ENCODE results near the gene UBE2Z. TPM values are rescaled to one million over a fixed set of nuclear protein-coding genes. Genes with fewer than 3 reads are reported as not detected.

Gene UBE2Z
- total RNA-seq, 1 experiment from 2014 or later, result 126 TPM

- peak overlapping the region; percentile 82 for H3K4me3 ChIP-seq
- DNase-seq, result no peak
- peaks cover 47% of the 10 kb centered on the region for H3K36me3 ChIP-seq
- no peaks in the 10 kb centered on the region for H3K27me3 ChIP-seq
- no peaks in the 10 kb centered on the region for H3K9me3 ChIP-seq
These were observed 14.3 kb upstream of the UBE2Z start for GRCh38 chr17:48893646-48894508.

GRCh38 chr17:48894886-48895285 is 13.3 kb upstream of the UBE2Z start:
- H3K4me3 ChIP-seq, result no peak overlapping the region
- DNase-seq, result no peak
- peaks cover 47% of the 10 kb centered on the region for H3K36me3 ChIP-seq
- no peaks in the 10 kb centered on the region for H3K9me3 ChIP-seq
- H3K27me3 ChIP-seq, result no peaks in the 10 kb centered on the region

- no peak for DNase-seq
- H3K27me3 ChIP-seq, result no peaks in the 10 kb centered on the region
- H3K36me3 ChIP-seq, result peaks cover 21% of the 10 kb centered on the region
- no peak overlapping the region for H3K4me3 ChIP-seq
- H3K9me3 ChIP-seq, result no peaks in the 10 kb centered on the region
These were observed 7.0 kb upstream of the UBE2Z start for GRCh38 chr17:48901241-48901640.

DNA sequence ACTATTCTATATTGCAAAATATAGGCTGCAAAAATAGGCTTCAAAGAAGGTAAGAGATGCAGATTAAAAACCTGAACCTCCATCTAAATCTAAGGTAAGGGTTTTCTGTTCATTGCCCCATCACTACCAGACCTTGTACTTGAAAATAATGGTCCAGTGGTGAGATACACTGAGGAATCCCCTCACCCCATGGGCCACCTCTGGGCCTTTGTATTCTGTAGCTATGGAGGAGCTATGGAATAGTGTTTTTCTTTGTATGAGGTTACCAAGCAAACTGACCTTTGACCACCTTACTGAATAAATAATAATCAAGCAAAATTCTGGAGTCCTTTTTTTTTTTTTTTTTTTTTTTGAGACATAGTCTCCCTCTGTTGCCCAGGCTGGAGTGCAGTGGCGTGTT is 4.8 kb upstream of the UBE2Z start:
- H3K27me3 ChIP-seq, result no peaks in the 10 kb centered on the region
- peaks cover 2% of the 10 kb centered on the region for H3K36me3 ChIP-seq
- H3K4me3 ChIP-seq, result no peak overlapping the region
- no peaks in the 10 kb centered on the region for H3K9me3 ChIP-seq
- no peak for DNase-seq

- Histone ChIP-seq H3K9me3 (no peaks in the 10 kb centered on the region), H3K36me3 (no peaks in the 10 kb centered on the region; the same call in none of the 2 replicates), H3K4me3 (no peak overlapping the region), H3K27me3 (no peaks in the 10 kb centered on the region)
- no peak for DNase-seq
These were observed 3.8 kb upstream of the UBE2Z start for GRCh38 chr17:48904428-48904827.

DNA sequence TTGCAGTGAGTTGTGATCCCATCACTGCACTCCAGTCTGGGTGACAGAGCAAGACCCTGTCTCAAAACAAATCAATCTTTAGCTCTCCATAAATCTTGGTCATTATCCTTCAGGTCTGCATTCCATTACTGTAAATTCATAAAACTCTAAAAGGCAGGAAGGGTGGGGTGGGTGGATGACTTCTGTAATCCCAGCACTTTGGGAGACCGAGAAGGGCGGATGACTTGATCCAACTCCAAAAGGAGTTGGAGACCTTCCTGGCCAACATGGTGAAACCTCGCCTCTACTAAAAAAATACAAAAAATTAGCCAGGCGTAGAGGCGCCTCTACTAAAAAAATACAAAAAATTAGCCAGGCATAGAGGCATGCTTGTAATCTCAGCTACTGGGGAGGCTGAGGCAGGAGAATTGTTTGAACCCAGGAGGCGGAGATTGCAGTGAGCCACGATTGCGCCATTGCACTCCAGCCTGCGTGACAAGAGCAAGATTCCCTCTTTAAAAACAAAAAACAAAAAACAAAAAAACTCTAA is 2.2 kb upstream of the UBE2Z start:
- Histone ChIP-seq H3K9me3 (no peaks in the 10 kb centered on the region), H3K36me3 (peaks cover 16% of the 10 kb centered on the region), H3K27me3 (no peaks in the 10 kb centered on the region), H3K4me3 (no peak overlapping the region)
- no peak for DNase-seq

DNA sequence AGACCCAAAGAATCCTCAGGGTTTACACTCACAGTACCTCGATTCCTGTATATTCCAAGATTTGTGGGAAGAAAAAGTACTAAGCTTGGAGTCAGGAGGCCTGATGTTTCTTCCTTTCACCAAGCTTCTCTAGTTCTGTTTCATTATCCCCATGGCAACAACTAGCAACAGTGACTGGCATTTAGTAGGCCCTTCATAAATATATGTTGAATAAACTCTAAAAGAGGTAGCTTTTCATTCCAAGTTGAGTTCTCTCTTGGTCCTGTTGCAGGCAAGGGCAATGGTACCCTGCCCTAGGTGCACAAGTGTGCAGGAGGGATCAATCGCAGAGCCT is 527 bp upstream of the UBE2Z start:
- peak overlapping the region; percentile 64 for H3K4me3 ChIP-seq
- H3K9me3 ChIP-seq, result no peaks in the 10 kb centered on the region
- H3K36me3 ChIP-seq, result peaks cover 33% of the 10 kb centered on the region
- DNase-seq, result no peak
- no peaks in the 10 kb centered on the region for H3K27me3 ChIP-seq

GRCh38 chr17:48908853-48909394 is 717 bp downstream of the UBE2Z start:
- H3K36me3 ChIP-seq, result peaks cover 45% of the 10 kb centered on the region
- DNase-seq, result peak; percentile 96
- no peaks in the 10 kb centered on the region for H3K27me3 ChIP-seq
- H3K9me3 ChIP-seq, result no peaks in the 10 kb centered on the region
- peak overlapping the region; percentile 64 for H3K4me3 ChIP-seq

DNA sequence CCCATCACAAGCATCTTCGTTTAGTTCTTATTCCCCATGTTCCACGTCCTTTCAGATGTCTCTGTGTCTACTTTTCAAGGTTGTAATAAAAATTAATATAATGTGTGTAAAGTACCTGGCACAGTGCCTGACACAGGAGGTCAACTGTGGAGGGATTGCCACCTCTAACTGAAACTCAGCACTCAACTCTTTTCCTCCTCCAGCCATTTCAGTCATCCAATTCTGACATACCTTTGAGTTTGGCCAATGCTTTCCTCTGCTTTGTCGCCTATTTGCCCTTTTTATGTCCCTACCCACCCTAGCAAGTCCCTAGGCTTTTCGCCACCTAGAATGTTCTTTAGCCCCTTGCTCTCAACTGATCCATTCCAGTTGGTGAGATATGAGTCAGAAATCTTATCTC is 1.6 kb downstream of the UBE2Z start:
- DNase-seq, result no peak
- Histone ChIP-seq H3K9me3 (no peaks in the 10 kb centered on the region), H3K27me3 (no peaks in the 10 kb centered on the region), H3K4me3 (peak overlapping the region; percentile 64), H3K36me3 (peaks cover 53% of the 10 kb centered on the region)

GRCh38 chr17:48910370-48910769 is 2.2 kb downstream of the UBE2Z start:
- Histone ChIP-seq H3K27me3 (no peaks in the 10 kb centered on the region), H3K36me3 (peaks cover 57% of the 10 kb centered on the region), H3K4me3 (no peak overlapping the region; the same call in 1 of the 2 replicates), H3K9me3 (no peaks in the 10 kb centered on the region)
- DNase-seq, result no peak

DNA sequence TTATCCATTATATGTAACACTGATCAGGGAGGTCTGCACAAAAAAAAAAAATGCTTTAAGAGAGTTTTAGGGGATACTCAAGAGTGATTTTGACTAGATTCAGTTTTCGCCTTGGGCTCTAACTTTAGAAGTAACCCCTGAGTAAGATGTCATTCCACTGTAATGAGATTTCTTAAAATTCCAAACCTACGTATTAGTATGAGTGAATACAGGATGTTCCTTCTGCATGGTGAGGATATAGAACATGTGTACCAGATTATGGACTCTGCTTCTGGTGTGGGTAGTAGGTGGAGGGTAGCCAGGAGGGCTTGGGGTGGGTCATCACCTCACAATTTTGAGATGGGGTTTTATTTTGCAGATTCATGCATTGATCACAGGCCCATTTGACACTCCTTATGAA is 4.3 kb downstream of the UBE2Z start:
- Histone ChIP-seq H3K36me3 (peaks cover 73% of the 10 kb centered on the region), H3K27me3 (no peaks in the 10 kb centered on the region), H3K9me3 (no peaks in the 10 kb centered on the region), H3K4me3 (no peak overlapping the region)
- DNase-seq, result no peak

GRCh38 chr17:48915459-48916282 is 7.5 kb downstream of the UBE2Z start:
- no peak overlapping the region for H3K4me3 ChIP-seq
- peaks cover 91% of the 10 kb centered on the region for H3K36me3 ChIP-seq
- H3K27me3 ChIP-seq, result no peaks in the 10 kb centered on the region
- H3K9me3 ChIP-seq, result no peaks in the 10 kb centered on the region
- DNase-seq, result peak; percentile 71

DNA sequence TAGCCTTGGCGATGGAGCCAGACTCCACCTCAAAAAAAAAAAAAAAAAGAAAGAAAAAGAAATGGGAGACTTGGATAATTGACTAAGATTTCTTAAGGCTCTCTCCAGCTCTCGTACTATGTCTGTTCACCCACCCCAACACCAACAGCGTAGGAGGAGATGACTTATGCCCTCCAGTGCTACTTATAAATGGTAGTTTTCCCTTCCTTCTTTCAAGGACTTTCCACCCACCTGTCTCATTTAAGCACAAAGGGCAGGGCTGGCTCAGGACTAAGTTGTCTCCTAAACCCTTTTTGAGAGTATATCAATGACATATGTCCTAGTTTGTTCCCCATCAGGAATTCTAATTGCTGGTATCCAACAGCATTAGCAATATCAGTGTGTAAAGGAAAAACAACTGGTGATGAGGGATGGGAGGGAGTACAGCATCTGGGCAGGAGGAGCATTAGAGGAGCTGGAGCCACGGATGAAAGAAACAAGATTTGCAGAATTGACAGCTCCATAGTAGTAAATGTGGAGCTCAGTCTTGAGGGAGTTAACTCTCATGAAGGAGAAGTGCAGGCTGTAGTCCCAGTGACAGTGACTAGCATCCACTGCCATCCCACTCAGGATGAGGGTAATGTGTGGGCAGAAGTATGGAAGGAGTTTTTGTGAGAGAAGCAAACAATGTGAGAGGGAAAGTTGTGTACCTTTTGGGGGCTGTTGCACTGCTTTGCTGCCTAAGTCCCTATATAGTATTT is 17.2 kb downstream of the UBE2Z start:
- Histone ChIP-seq H3K4me3 (no peak overlapping the region), H3K36me3 (peaks cover 94% of the 10 kb centered on the region), H3K27me3 (no peaks in the 10 kb centered on the region), H3K9me3 (no peaks in the 10 kb centered on the region)
- DNase-seq, result no peak

GRCh38 chr17:48925991-48926342 is 17.8 kb downstream of the UBE2Z start:
- Histone ChIP-seq H3K36me3 (peaks cover 94% of the 10 kb centered on the region), H3K27me3 (no peaks in the 10 kb centered on the region), H3K4me3 (no peak overlapping the region), H3K9me3 (no peaks in the 10 kb centered on the region)
- DNase-seq, result no peak

DNA sequence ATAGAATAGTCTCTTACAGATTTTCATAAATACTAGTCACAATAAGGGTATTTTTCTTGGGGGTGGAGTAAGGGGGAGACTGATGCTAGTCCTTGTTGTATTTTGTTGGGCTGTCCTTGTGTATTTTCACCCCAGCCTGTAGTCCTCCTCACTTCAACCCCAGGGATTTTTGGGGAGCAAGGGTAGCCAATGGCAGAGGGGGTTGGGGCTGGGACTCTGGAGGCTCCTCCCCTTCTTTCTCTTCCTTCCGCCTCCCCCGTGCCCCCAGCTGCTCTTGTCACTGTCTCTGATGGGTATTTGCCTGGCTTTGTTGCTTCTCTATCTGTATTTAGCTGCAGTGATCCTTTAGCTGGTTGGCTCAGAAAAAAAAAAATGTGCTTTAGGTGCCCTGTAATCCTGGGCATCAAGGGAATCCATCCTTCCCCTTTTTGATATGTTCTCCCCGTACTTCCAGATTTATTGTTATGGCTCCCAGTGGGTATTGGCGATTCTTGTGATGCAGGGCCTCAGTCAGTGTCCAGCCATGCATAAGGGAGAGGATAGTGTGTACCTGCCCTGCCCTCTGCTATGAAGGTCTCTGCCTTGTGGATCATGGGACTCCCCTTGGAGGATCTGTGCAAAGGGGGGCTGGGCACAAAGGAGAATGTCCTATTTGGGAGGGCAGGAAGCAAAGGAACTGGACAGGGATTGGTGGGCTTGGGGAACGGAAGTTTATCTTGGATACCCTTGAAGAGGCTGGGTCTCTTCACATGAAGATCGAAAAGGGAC is 20.0 kb downstream of the UBE2Z start:
- H3K36me3 ChIP-seq, result peaks cover 93% of the 10 kb centered on the region
- DNase-seq, result no peak
- H3K9me3 ChIP-seq, result no peaks in the 10 kb centered on the region

More for the DNA sequence above, 20.0 kb downstream of the UBE2Z start:
- no peaks in the 10 kb centered on the region for H3K27me3 ChIP-seq
- H3K4me3 ChIP-seq, result no peak overlapping the region

Data from MG63 (cell line).